Posterior vena cava (tissue), 2 donors: ENCODE data around the gene ZFYVE9. TPM values are rescaled to one million over a fixed set of nuclear protein-coding genes. Genes with fewer than 3 reads are reported as not detected.
"Not testable (repeated sequence)": the region's sequence is repeated elsewhere in the genome, so short reads cannot be mapped to it uniquely, and the experiment has no call there.

Source experiments
- DNase-seq: peaks from one replicate; pipeline ENCODE4 v3.0.0-alpha.2; 2020; ENCODE audit warnings: low spot score
- intact Hi-C, 2 donors: fragments of 100-400 bp; cut with DNase I; formaldehyde crosslinking; loops; one replicate each; pipeline versions ENCODE4 v1.14.1 to v1.14.2; 2022 to 2023
- total RNA-seq, 2 donors: library from RNA; stranded (reverse); fragmentation: NEBNext Ultra II Directional; extraction: Animal tissue kit (Norgen Biotek cat#: 25700); gene quantifications; one replicate each; pipeline ENCODE4 v1.2.1, GENCODE V29; 2021
- donor health status: DM: yes; HTN: yes; CAD: no.
- donor health status: DM: yes; HTN: yes; CAD: no.

The ZFYVE9 gene
- total RNA-seq, 2 donors from 2014 or later = 19.0 to 19.8 TPM

DNA sequence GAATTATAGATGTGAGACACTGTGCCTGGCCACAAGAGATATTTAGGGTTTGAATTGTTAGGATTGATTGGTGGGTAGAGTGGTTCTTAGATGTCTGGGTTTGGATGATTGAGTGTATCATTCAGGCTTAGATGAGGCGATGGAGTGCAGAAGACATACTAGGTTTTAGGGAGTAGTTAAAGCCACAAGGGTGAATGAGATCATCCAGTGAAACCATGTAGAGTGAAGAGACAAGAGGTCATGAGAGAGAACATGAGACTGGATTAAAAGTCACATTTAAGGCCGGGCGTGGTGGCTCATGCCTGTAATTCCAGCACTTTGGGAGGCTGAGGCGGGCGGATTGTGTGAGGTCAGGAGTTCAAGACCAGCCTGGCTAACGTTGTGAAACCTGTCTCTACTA, 37.2 kb downstream of the ZFYVE9 start:
- no peak for DNase-seq
- intact Hi-C loops = no loop called here

DNA sequence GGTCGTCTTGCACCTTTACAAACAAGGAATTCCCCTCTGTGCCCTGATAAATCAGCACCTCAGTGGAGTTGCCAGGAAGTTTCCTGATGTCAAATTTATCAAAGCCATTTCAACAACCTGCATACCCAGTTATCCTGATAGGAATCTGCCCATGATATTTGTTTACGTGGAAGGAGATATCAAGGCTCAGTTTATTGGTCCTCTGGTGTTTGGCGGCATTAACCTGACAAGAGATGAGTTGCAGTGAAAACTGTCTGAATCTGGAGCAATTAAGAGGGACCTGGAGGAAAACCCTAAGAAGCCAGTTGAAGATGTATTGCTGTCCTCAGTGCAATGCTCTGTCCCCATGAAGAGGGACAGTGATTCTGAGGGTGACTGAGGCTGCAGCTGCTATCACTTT, 38.3 kb downstream of the ZFYVE9 start:
- intact Hi-C loops = no loop called here

GRCh38 chr1:52181759-52182158, 39.9 kb downstream of the ZFYVE9 start:
- intact Hi-C loops, DNase-seq: not testable (repeated sequence)

More for the DNA sequence above, 38.3 kb downstream of the ZFYVE9 start:
- no peak for DNase-seq

DNA sequence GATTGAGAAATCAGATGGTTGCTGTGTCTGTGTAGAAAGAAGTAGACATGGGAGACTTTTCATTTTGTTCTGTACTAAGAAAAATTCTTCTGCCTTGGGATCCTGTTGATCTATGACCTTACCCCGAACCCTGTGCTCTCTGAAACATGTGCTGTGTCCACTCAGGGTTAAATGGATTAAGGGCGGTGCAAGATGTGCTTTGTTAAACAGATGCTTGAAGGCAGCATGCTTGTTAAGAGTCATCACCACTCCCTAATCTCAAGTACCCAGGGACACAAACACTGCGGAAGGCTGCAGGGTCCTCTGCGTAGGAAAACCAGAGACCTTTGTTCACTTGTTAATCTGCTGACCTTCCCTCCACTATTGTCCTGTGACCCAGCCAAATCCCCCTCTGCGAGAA, 40.4 kb downstream of the ZFYVE9 start:
- intact Hi-C loops = not testable (repeated sequence)

DNA sequence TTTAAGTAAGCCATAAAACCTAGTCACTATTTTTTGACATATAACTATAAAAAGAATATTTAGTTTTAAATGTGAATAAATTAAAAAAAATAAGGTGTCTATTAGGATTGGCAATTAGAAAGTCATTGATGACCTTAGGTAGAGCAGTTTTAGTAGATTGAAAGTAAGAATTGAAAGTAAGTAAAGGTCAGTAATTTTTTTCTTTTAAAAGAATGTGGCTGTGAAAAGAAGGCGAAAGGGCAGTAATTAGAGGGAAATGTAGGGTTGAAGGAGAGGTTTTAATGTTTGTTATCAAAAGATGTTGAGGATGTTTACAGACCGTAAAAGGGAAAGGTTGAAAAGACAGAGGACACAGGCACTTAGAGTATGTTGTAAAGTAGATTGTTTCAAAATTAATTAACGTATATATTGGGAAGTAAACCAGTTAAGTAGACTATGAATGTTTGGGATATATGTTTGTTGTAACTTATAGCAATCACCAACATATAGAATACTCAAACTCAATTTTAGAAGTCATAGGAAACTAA, 41.0 kb downstream of the ZFYVE9 start:
- DNase-seq = no peak
- intact Hi-C loops = no loop called here

More for the DNA sequence above, 40.4 kb downstream of the ZFYVE9 start:
- DNase-seq = not testable (repeated sequence)

DNA sequence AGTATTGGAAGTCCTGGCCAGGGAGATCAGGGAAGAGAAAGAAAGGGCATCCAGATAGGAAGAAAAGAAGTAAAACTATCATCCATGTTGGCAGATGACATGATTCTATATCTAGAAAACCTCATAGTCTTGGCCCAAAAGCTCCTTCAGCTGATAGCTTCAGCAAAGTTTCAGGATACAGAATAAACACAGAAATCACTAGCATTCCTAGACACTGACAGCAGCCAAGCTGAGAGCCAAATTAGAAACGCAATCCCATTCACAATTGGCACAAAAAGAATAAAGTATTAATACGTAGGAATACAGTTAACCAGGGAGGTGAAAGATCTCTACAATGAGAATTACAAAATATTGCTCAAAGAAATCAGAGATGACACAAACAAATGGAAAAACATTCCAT, 44.6 kb downstream of the ZFYVE9 start:
- intact Hi-C loops = no loop called here

GRCh38 chr1:52189898-52190480, 48.1 kb downstream of the ZFYVE9 start:
- intact Hi-C loops = no loop called here
- DNase-seq = no peak

More for the DNA sequence above, 44.6 kb downstream of the ZFYVE9 start:
- no peak for DNase-seq

GRCh38 chr1:52190500-52191252, 48.8 kb downstream of the ZFYVE9 start:
- DNase-seq = no peak
- intact Hi-C loops = no loop called here

DNA sequence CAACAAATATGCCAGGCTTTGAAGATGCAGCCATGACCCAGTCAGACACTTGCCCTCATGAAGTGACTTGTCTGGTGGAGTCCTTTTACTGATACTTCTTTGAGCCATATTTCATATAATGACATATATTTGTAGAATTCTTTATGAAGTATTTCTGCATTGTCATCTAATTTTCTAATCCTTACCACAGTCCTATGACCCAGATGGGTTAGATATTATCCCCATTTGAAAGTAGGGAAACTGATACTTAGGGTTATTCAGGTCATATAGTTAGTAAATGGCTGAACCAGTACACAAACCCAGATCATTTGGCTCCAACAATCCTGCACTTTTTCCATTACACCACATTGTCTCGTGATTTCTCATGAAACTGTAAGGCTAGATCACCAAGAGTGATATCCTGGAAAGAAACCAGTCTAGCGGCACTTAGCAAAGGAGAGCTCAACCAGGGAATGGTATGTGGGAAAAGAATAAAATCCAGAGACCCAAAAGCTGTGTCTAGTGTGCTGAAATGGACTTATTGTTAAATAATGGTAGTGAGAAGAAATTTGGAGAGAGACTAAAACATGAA, 49.6 kb downstream of the ZFYVE9 start:
- intact Hi-C loops = no loop called here
- no peak for DNase-seq

GRCh38 chr1:52192024-52192423, 50.1 kb downstream of the ZFYVE9 start:
- intact Hi-C loops = no loop called here
- DNase-seq = no peak

DNA sequence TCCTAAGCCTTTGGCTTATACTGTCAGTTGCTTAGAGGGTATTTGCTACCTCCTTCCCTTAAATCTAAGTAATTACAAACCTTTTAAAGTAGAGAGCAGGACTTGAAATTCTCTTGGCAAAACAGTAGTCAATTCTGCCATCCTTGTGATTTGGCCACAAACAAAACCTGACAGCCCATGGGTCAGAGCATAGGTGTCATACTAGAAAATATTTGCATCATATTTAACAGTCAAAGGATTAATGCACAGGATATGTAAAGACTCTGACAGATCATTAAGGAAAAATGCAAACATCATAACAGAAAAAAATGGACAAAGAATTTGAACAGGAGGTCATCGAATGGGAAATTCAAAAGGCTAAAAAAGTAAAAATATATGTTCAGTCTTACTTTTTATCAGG, 50.5 kb downstream of the ZFYVE9 start:
- no peak for DNase-seq
- intact Hi-C loops = no loop called here

GRCh38 chr1:52193985-52194384, 52.1 kb downstream of the ZFYVE9 start:
- no peak for DNase-seq
- intact Hi-C loops = no loop called here

GRCh38 chr1:52195161-52195560, 53.3 kb downstream of the ZFYVE9 start:
- intact Hi-C loops = no loop called here
- no peak for DNase-seq

DNA sequence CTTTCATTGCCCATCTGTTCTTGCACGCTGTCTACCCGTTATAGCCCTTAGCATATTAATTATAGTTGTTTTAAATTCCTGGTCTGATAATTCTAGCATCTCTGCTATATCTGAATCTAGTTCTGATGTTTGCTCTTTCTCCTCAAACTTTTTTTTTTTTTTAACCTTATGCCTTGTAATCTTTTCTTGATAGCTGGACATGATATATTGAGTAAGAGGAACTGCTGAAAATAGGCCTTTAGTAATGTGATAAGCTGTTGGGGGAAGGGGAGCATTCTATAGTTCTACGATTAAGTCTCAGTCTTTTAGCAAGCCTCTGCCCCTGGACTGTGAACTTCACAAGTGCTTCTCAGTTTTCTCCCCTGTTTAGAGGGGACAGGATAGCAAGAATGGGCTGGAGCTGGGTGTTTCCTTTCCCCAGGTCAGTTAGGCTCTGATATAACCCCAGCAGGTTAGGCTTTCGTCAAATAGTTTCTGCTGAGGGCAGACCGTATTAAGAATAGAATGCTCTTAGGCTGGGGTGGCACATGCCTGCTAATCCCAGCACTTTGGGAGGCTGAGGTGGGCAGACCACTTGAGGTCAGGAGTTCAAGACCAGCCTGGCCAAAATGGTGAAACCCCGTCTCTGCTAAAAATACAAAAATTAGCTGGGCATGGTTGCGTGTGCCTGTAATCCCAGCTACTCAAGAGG, 62.2 kb downstream of the ZFYVE9 start:
- DNase-seq = no peak
- intact Hi-C loops = no loop called here

GRCh38 chr1:52204696-52205095, 62.8 kb downstream of the ZFYVE9 start:
- intact Hi-C loops = no loop called here
- DNase-seq = no peak

DNA sequence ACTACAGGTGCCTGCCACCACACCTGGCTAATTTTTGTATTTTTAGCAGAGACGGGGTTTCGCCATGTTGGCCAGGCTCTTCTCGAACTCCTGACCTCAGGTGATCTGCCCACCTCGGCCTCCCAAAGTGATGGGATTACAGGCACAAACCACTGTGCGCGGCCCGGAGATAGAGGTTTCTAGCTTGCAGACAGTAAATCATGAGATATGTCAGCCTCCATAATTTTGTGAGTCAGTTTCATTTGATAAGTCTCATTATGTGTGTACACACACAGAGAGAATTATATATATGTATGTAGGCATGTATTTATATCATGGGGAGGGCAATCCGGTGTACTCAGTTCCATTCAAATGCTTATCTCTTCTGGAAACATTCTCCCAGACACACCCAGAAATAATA, 64.8 kb downstream of the ZFYVE9 start:
- intact Hi-C loops, DNase-seq: not testable (repeated sequence)

- intact Hi-C loops = no loop called here
- DNase-seq = no peak
These were observed 67.5 kb downstream of the ZFYVE9 start for GRCh38 chr1:52209429-52209828.

DNA sequence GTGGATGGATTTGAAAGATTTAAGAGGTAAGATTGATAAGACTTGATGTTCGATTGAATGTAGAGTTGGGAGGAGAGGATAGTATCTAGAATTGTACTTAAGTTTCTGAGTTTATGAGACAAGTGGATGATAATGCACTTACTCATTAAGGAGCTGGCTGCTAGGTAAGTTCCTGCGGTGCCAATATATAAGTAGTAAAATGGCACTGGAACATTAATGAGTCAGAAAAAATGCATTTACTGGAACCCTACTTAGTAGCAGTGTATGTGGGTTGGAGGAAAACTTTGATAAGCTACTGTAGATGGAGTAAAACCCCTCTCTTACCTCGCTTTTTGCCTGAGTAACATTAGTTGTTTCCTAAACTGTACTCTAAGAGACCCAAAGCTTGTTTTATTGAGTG, 68.2 kb downstream of the ZFYVE9 start:
- intact Hi-C loops = no loop called here
- DNase-seq = no peak

DNA sequence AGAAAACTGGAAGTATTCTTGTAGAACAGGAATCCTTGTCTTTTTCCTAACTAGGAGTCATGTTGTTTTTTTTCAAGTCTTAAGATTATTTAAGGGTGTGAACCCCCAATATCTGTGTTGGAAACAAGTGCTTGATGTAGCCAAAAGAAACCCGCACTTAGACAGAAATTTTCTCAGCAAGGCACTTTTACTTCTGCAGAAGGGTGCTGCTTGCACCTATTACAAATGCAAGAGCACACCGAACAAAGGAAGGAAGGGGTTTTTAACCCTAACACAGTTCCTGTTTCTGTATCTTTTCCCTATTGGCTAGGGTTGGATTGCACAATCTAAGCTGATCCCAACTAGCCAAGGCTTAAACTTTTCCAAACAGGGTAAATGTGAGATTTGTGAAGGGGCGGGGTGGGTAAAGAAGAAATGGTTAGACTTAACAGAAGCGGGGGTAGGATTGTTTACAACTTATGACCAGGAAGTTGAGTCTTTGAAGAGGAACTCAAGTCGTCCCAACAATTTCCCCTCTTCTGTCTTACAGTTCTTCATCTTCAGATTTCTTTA, 75.1 kb downstream of the ZFYVE9 start:
- DNase-seq = no peak
- intact Hi-C loops = loop anchor here in 1 of 2 donors (5.0 kb wide), 1 partner anchor 925 kb away; no protein-coding TSS in a partner anchor

DNA sequence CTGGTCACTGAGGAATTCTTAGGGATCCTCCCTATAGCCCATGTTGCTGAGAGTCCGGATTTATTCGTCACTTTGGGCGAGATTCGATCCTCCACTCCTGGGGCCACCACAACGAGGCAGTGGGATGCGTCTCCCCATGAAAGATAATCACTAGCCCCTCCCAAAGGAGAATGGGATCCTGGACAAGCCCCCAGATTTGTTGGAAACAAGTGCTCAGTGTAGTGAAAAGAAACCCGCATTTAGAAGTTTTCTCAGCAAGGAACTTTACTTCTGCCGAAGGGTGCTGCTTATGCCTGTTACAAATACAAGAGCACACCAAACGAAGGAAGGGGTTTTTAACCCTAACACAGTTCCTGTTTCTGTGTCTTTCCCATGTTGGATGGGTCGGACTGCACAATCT, 83.3 kb downstream of the ZFYVE9 start:
- intact Hi-C loops = no loop called here
- no peak for DNase-seq
